OCI-LY7 (cell line): ENCODE results near the gene TLCD5.

Experiments used
- EZH2phosphoT487 ChIP-seq: fragments of 200-600 bp; sonication (generic); IDR thresholded peaks from 2 replicates; pipeline ENCODE4 v1.6.1; 2018; ENCODE audit warnings: low read depth, borderline replicate concordance, mild to moderate bottlenecking, mixed run types, antibody characterized with exemption, low read length, moderate library complexity, mixed read lengths
- TF ChIP-seq, protein P1 (sequence below): fragments of 200-600 bp; sonication (generic); conservative IDR thresholded peaks from 2 replicates; pipeline ENCODE4 v1.5.1; 2014; ENCODE audit warnings: mild to moderate bottlenecking, antibody characterized with exemption, low read length, moderate library complexity, mixed read lengths

DNA sequence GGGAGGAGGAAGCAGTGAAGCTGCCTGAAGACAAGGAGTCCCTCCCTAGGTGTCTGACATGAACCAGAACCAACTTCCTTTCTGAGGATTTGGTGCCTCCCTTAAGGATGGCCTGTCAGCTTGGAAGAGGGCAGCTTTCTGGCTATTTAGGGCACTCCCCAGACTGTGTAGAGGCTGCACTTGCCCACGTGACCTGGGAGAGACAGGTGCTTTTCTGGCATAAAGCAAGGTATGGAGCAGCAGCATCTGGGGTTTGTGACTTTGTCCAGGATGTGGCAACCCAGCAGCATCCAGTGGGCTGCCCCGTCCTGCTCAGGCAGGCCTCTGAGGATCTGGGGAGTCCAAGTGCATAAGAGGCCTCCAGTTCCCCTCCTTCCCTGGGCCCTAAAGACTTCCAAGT, 42.0 kb upstream of the TLCD5 start:
- TF ChIP-seq, protein P1, sequence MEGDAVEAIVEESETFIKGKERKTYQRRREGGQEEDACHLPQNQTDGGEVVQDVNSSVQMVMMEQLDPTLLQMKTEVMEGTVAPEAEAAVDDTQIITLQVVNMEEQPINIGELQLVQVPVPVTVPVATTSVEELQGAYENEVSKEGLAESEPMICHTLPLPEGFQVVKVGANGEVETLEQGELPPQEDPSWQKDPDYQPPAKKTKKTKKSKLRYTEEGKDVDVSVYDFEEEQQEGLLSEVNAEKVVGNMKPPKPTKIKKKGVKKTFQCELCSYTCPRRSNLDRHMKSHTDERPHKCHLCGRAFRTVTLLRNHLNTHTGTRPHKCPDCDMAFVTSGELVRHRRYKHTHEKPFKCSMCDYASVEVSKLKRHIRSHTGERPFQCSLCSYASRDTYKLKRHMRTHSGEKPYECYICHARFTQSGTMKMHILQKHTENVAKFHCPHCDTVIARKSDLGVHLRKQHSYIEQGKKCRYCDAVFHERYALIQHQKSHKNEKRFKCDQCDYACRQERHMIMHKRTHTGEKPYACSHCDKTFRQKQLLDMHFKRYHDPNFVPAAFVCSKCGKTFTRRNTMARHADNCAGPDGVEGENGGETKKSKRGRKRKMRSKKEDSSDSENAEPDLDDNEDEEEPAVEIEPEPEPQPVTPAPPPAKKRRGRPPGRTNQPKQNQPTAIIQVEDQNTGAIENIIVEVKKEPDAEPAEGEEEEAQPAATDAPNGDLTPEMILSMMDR, result no peak
- no peak for TF ChIP-seq EZH2phosphoT487
